Endothelial cell of umbilical vein (primary cell): ENCODE data around the gene CROCC2. TPM values are rescaled to one million over a fixed set of nuclear protein-coding genes. Genes with fewer than 3 reads are reported as not detected.

Experiments
- BruUV-seq: library from RNA; stranded (reverse); fragments of 400-500 nt; replicated peaks from 2 replicates; lab custom pipeline; 2021; lab: Mats Ljungman, UMichigan
- CTCF ChIA-PET: fragments of 300-600, 350-600 bp; sonication (Branson Sonifier 250); formaldehyde crosslinking; loops from one replicate; lab custom pipeline; 2021; ENCODE audit warnings: antibody characterized with exemption, inconsistent platforms; lab: Charles Lee
- POLR2A ChIA-PET: fragments of 300-600, 350-600 bp; sonication (Branson Sonifier 250); formaldehyde crosslinking; loops from one replicate; lab custom pipeline; 2021; ENCODE audit warnings: antibody characterized with exemption, inconsistent platforms; lab: Charles Lee
- DNase-seq: peaks from one replicate; pipeline ENCODE4 v3.0.0-alpha.2; 2011; ENCODE audit warnings: low read depth, low spot score
- FAIRE-seq: peaks from 2 replicates; lab custom pipeline; 2011; peaks lifted over from hg19 to GRCh38; lab: Jason Lieb, UNC
- H2AFZ ChIP-seq: 2 replicates; pipeline ENCODE4 v1.6.0; 2012; ENCODE audit warnings: low read depth, low read length, control low read depth, inconsistent platforms
- H3K27ac ChIP-seq: 2 replicates; pipeline ENCODE4 v1.5.1; 2011; ENCODE audit warnings: low read depth, mild to moderate bottlenecking, control low read depth, low read length, moderate library complexity; ENCODE audit not compliant: insufficient read depth
- H3K27me3 ChIP-seq, 2 experiments: 2 replicates each; pipeline versions ENCODE4 v1.6.0 to v1.6.1; 2011; ENCODE audit warnings: low read length in 2 of 2, mixed read lengths in 1 of 2; ENCODE audit not compliant: control insufficient read depth in 2 of 2, insufficient read depth in 2 of 2
- H3K36me3 ChIP-seq, 2 experiments: 2 replicates in 1 of 2; 3 replicates in 1 of 2; pipeline ENCODE4 v1.5.1; 2011; ENCODE audit warnings: low read length in 2 of 2, mild to moderate bottlenecking in 1 of 2, moderate library complexity in 1 of 2; ENCODE audit not compliant: control insufficient read depth in 2 of 2, insufficient read depth in 2 of 2; ENCODE audit errors: extremely low read depth in 1 of 2
- H3K4me1 ChIP-seq: 3 replicates; pipeline ENCODE4 v1.5.1; 2011; ENCODE audit warnings: mild to moderate bottlenecking, low read length; ENCODE audit not compliant: control insufficient read depth, insufficient read depth; ENCODE audit errors: extremely low read depth
- H3K4me2 ChIP-seq: 2 replicates; pipeline ENCODE4 v1.6.1; 2011; ENCODE audit warnings: low read length, control low read depth, mixed read lengths; ENCODE audit not compliant: insufficient read depth
- H3K4me3 ChIP-seq, 3 experiments: fragments of 200-600 bp in 1 of 3; sonication (generic), shearing (Covaris generic) in 1 of 3; replicated peaks in 1 of 3; 2 replicates each; pipeline ENCODE4 v1.5.1; 2011 to 2016; ENCODE audit warnings: control low read depth in 3 of 3, low read length in 3 of 3, mild to moderate bottlenecking in 2 of 3, inconsistent platforms in 1 of 3, low read depth in 1 of 3, moderate library complexity in 1 of 3; ENCODE audit not compliant: insufficient read depth in 1 of 3
- H3K79me2 ChIP-seq: 2 replicates; pipeline ENCODE4 v1.6.0; 2012; ENCODE audit warnings: low read length, inconsistent platforms; ENCODE audit not compliant: control insufficient read depth, insufficient read depth
- H3K9ac ChIP-seq: replicated peaks from 2 replicates; pipeline ENCODE3; 2011; ENCODE audit warnings: low read length, control low read depth; ENCODE audit not compliant: insufficient read depth; ENCODE audit errors: extremely low read depth
- H3K9me1 ChIP-seq: replicated peaks from 3 replicates; pipeline ENCODE4 v1.6.0; 2011; ENCODE audit warnings: mild to moderate bottlenecking, low read length; ENCODE audit not compliant: control insufficient read depth, insufficient read depth; ENCODE audit errors: extremely low read depth
- H3K9me3 ChIP-seq: replicated peaks from 2 replicates; pipeline ENCODE4 v1.5.1; 2012; ENCODE audit warnings: low read length, inconsistent platforms; ENCODE audit not compliant: control insufficient read depth, insufficient read depth
- H4K20me1 ChIP-seq: replicated peaks from 2 replicates; pipeline ENCODE3; 2011; ENCODE audit warnings: mild to moderate bottlenecking, low read length; ENCODE audit not compliant: control insufficient read depth, insufficient read depth; ENCODE audit errors: extremely low read depth
- EZH2 ChIP-seq: IDR thresholded peaks from 2 replicates; pipeline ENCODE4 v1.6.1; 2012; ENCODE audit warnings: borderline replicate concordance, low read depth, mild to moderate bottlenecking, moderate library complexity, low read length, inconsistent platforms; ENCODE audit not compliant: severe bottlenecking
- FOS ChIP-seq: IDR thresholded peaks from 2 replicates; pipeline ENCODE4 v1.6.1; 2011; ENCODE audit warnings: mild to moderate bottlenecking, low read length, moderate library complexity, borderline replicate concordance; ENCODE audit not compliant: insufficient read depth
- GATA2 ChIP-seq: IDR thresholded peaks from 2 replicates; pipeline ENCODE4 v1.7.0; 2011; ENCODE audit warnings: low read depth, mild to moderate bottlenecking, moderate library complexity, mixed read lengths, low read length; ENCODE audit not compliant: insufficient read length, insufficient read depth
- JUN ChIP-seq: IDR thresholded peaks from 2 replicates; pipeline ENCODE4 v1.6.1; 2011; ENCODE audit warnings: borderline replicate concordance, low read depth; ENCODE audit not compliant: insufficient read length, insufficient read depth
- MYC ChIP-seq: IDR thresholded peaks from one replicate; pipeline ENCODE4 v1.6.1; 2011; ENCODE audit warnings: mild to moderate bottlenecking, low read depth, low read length
- POLR2A ChIP-seq: IDR thresholded peaks from 2 replicates; pipeline ENCODE4 v1.6.1; 2012; ENCODE audit warnings: low read depth, mild to moderate bottlenecking, control low read depth, low read length
- POLR2AphosphoS5 ChIP-seq: IDR thresholded peaks from 2 replicates; pipeline ENCODE4 v1.6.1; 2012; ENCODE audit warnings: low read depth, mild to moderate bottlenecking, control low read depth, low read length, moderate library complexity; ENCODE audit not compliant: insufficient read depth
- dilution Hi-C: fragments of 300-500 bp; cut with MboI; formaldehyde crosslinking; loops from one replicate; pipeline ENCODE4 v1.15.0; 2019; ENCODE audit warnings: low sequenced_read_pairs; ENCODE audit not compliant: extremely low pct_ligation_motif_present
- intact Hi-C: fragments of 100-400 bp; cut with micrococcal nuclease; formaldehyde crosslinking; loops from one replicate; pipeline ENCODE4 v1.10.0; 2022
- polyA plus RNA-seq, 4 experiments: library from polyadenylated mRNA; depleted of rRNA in 3 of 4; stranded (reverse) in 3 of 4; unstranded in 1 of 4; fragments of >200 nt; gene quantifications; 2 replicates each; pipeline versions ENCODE4 v1.2.1 to v1.2.3, GENCODE V29; 2011 to 2012; ENCODE audit warnings: missing spikeins in 1 of 4
- total RNA-seq: library from RNA; stranded (reverse); gene quantifications from 2 replicates; pipeline ENCODE4 v1.2.3, GENCODE V29; 2021
- TF ChIP-seq, protein P1 (sequence below), 2 donors: IDR thresholded peaks; 1 replicate in 1 of 2; 2 replicates in 1 of 2; pipeline ENCODE4 v1.5.1; 2011; ENCODE audit warnings: low read length in 2 of 2, mild to moderate bottlenecking in 2 of 2, moderate library complexity in 2 of 2, control low read depth in 1 of 2, inconsistent platforms in 1 of 2, low read depth in 1 of 2; ENCODE audit not compliant: insufficient read depth in 1 of 2; ENCODE audit errors: extremely low read depth in 1 of 2
- TF ChIP-seq, protein P2 (sequence below): IDR thresholded peaks from 2 replicates; pipeline ENCODE4 v1.6.1; 2011; ENCODE audit not compliant: insufficient read depth, insufficient read length

CROCC2 gene
- total and polyA plus RNA-seq, 2 donors (not counting 3 experiments of a cell fraction or from before 2014, with no cell fraction given), result not detected

GRCh38 chr2:240928476-240929363, 22.6 kb downstream of the CROCC2 start:
- H3K4me2 ChIP-seq, result no peak overlapping the region
- TF ChIP-seq POLR2AphosphoS5 (no peak), GATA2 (no peak), FOS (no peak), POLR2A (no peak), EZH2 (no peak), JUN (no peak), MYC (no peak)
- TF ChIP-seq, protein P1, sequence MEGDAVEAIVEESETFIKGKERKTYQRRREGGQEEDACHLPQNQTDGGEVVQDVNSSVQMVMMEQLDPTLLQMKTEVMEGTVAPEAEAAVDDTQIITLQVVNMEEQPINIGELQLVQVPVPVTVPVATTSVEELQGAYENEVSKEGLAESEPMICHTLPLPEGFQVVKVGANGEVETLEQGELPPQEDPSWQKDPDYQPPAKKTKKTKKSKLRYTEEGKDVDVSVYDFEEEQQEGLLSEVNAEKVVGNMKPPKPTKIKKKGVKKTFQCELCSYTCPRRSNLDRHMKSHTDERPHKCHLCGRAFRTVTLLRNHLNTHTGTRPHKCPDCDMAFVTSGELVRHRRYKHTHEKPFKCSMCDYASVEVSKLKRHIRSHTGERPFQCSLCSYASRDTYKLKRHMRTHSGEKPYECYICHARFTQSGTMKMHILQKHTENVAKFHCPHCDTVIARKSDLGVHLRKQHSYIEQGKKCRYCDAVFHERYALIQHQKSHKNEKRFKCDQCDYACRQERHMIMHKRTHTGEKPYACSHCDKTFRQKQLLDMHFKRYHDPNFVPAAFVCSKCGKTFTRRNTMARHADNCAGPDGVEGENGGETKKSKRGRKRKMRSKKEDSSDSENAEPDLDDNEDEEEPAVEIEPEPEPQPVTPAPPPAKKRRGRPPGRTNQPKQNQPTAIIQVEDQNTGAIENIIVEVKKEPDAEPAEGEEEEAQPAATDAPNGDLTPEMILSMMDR (IDR thresholded peaks at IDR 0.05; ENCODE audit: extremely low read depth in 1 of 2, insufficient read depth in 1 of 2, low read depth in 1 of 2, low read length in 2 of 2), result no peak
- TF ChIP-seq, protein P2, sequence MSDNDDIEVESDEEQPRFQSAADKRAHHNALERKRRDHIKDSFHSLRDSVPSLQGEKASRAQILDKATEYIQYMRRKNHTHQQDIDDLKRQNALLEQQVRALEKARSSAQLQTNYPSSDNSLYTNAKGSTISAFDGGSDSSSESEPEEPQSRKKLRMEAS, result no peak
- no peak overlapping the region for H2AFZ ChIP-seq
- H3K79me2 ChIP-seq, result no peaks in the 10 kb centered on the region
- POLR2A ChIA-PET, result no interaction called here
- CTCF ChIA-PET, result interaction anchor here (1.1 to 1.5 kb wide), 2 partner anchors 55 to 150 kb away, joined by 3 to 5 read pairs; no protein-coding TSS in a partner anchor
- no peaks in the 10 kb centered on the region for H3K4me1 ChIP-seq
- dilution Hi-C loops (no loop called here), intact Hi-C loops (no loop called here)
- no peaks in the 10 kb centered on the region for H4K20me1 ChIP-seq
- H3K9me1 ChIP-seq, result no peaks in the 10 kb centered on the region
- no peak overlapping the region for H3K4me3 ChIP-seq
- H3K27me3 ChIP-seq, result no peaks in the 10 kb centered on the region
- no peak for FAIRE-seq
- BruUV-seq, result no TSS peak
- H3K9ac ChIP-seq, result no peak overlapping the region
- H3K36me3 ChIP-seq, result no peaks in the 10 kb centered on the region
- H3K9me3 ChIP-seq, result no peaks in the 10 kb centered on the region
- DNase-seq, result no peak
- H3K27ac ChIP-seq, result no peak overlapping the region
